Calu3 (cell line): Measurements from ENCODE around the gene ZNF486. TPM values are rescaled to one million over a fixed set of nuclear protein-coding genes. Genes with fewer than 3 reads are reported as not detected.
"Not testable (repeated sequence)": the region's sequence is repeated elsewhere in the genome, so short reads cannot be mapped to it uniquely, and the experiment has no call there.

Experiments
- BruUV-seq: library from RNA; stranded (reverse); fragments of 400-500 nt; replicated peaks from 2 replicates; lab custom pipeline; 2021; lab: Mats Ljungman, UMichigan
- CTCF ChIA-PET: fragments of 300-600 bp; sonication (Branson Sonifier 250); formaldehyde crosslinking; loops from one replicate; lab custom pipeline; 2022; ENCODE audit warnings: antibody characterized with exemption; lab: Charles Lee
- DNase-seq: peaks from one replicate; pipeline ENCODE4 v3.0.0; 2022
- H3K27ac Mint-ChIP-seq: one replicate; pipeline ENCODE4 v1.8.0; 2022; ENCODE audit warnings: mixed read lengths; ENCODE audit not compliant: unreplicated experiment
- H3K27me3 Mint-ChIP-seq: one replicate; pipeline ENCODE4 v1.8.0; 2022; ENCODE audit warnings: mixed read lengths; ENCODE audit not compliant: unreplicated experiment
- H3K36me3 Mint-ChIP-seq: one replicate; pipeline ENCODE4 v1.8.0; 2022; ENCODE audit warnings: mild to moderate bottlenecking, moderate library complexity, mixed read lengths; ENCODE audit not compliant: insufficient read depth, unreplicated experiment
- H3K4me1 Mint-ChIP-seq: one replicate; pipeline ENCODE4 v1.8.0; 2022; ENCODE audit warnings: mild to moderate bottlenecking, low read depth, mixed read lengths; ENCODE audit not compliant: unreplicated experiment
- H3K4me3 Mint-ChIP-seq: one replicate; pipeline ENCODE4 v1.8.0; 2022; ENCODE audit warnings: mild to moderate bottlenecking, low read depth, moderate library complexity, mixed read lengths; ENCODE audit not compliant: unreplicated experiment
- H3K9me3 Mint-ChIP-seq: one replicate; pipeline ENCODE4 v1.8.0; 2022; ENCODE audit warnings: low read depth, mixed read lengths; ENCODE audit not compliant: unreplicated experiment
- intact Hi-C: fragments of 100-400 bp; cut with micrococcal nuclease; formaldehyde crosslinking; loops from one replicate; pipeline ENCODE4 v1.10.0; 2022; ENCODE audit not compliant: unreplicated experiment
- total RNA-seq: library from RNA; stranded (reverse); gene quantifications from 2 replicates; pipeline ENCODE4 v1.2.3, GENCODE V29; 2022
- TF ChIP-seq, protein P1 (sequence below): fragments of 200-600 bp; IDR thresholded peaks from one replicate; pipeline ENCODE4 v1.8.0; 2022; ENCODE audit warnings: antibody characterized with exemption; ENCODE audit not compliant: unreplicated experiment

ZNF486 gene
- total RNA-seq, 1 experiment from 2014 or later: not detected

DNA sequence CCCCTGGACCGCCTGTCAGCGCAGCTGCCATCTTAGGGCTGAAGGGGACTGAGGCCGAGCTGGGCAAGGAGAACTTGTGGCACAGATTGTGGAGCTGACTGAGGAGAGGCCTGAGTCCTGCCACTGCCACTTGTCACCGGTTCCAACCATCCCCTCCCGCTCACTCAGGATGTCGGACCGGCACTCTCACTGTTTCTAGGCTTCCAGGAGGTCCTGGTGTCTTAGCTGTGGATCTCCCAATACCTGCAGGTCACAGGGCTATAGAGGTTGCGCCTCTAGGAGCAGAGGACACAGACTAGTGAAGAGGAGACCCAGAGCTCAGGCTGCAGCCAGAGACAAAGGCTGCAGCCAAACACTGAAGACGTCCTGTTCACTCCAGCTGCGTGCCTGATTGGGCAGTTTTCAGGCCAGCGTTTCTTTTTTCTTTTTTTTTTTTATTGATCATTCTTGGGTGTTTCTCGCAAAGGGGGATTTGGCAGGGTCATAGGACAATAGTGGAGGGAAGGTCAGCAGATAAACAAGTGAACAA, 15.3 kb upstream of the ZNF486 start:
- no peaks in the 10 kb centered on the region for H3K4me1 Mint-ChIP-seq
- no peak overlapping the region for H3K4me3 Mint-ChIP-seq
- H3K36me3 Mint-ChIP-seq: peaks cover 4% of the 10 kb centered on the region
- H3K27ac Mint-ChIP-seq: no peak overlapping the region
- TF ChIP-seq, protein P1, sequence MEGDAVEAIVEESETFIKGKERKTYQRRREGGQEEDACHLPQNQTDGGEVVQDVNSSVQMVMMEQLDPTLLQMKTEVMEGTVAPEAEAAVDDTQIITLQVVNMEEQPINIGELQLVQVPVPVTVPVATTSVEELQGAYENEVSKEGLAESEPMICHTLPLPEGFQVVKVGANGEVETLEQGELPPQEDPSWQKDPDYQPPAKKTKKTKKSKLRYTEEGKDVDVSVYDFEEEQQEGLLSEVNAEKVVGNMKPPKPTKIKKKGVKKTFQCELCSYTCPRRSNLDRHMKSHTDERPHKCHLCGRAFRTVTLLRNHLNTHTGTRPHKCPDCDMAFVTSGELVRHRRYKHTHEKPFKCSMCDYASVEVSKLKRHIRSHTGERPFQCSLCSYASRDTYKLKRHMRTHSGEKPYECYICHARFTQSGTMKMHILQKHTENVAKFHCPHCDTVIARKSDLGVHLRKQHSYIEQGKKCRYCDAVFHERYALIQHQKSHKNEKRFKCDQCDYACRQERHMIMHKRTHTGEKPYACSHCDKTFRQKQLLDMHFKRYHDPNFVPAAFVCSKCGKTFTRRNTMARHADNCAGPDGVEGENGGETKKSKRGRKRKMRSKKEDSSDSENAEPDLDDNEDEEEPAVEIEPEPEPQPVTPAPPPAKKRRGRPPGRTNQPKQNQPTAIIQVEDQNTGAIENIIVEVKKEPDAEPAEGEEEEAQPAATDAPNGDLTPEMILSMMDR: no peak
- H3K9me3 Mint-ChIP-seq: peaks cover 10% of the 10 kb centered on the region
- intact Hi-C loops: no loop called here
- DNase-seq: no peak
- BruUV-seq: no TSS peak
- CTCF ChIA-PET: no interaction called here
- no peaks in the 10 kb centered on the region for H3K27me3 Mint-ChIP-seq

DNA sequence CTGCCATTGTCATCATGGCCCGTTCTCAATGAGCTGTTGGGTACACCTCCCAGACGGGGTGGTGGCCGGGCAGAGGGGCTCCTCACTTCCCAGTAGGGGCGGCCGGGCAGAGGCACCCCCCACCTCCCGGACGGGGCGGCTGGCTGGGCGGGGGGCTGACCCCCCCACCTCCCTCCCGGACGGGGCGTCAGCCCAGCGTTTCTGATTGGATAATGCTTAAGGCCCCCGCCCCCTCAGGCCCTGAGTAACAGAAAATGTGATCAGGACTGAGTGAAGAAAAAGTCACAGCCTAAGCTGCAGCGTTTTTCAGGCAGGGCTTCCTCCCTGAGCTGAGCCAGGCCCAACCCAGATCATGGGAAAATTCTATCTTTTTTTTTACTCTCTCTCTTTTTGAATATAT, 14.5 kb upstream of the ZNF486 start:
- H3K27ac Mint-ChIP-seq, BruUV-seq, H3K9me3 Mint-ChIP-seq, H3K36me3 Mint-ChIP-seq, H3K4me3 Mint-ChIP-seq, intact Hi-C loops, H3K4me1 Mint-ChIP-seq, CTCF ChIA-PET, H3K27me3 Mint-ChIP-seq, DNase-seq: not testable (repeated sequence)

DNA sequence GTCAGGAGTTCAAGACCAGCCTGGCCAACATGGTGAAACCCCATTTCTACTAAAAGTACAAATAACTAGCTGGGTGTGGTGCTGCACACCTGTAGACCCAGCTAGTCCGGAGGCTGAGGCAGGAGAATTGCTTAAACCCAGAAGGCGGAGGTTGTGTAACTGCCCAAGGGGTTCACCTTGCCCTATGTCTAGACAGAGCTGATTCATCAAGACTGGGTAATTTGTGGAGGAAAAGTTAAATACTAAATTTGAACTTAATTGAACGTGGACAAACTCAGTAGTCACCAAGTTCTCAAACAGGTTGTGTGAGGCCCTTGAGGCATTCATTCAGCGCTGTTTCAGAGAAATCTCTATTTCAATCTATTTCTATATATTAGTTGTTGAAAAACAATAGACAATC, 13.7 kb upstream of the ZNF486 start:
- intact Hi-C loops: no loop called here
- Mint-ChIP-seq H3K4me1 (no peaks in the 10 kb centered on the region), H3K4me3 (no peak overlapping the region), H3K27me3 (no peaks in the 10 kb centered on the region), H3K36me3 (peaks cover 4% of the 10 kb centered on the region), H3K9me3 (peaks cover 11% of the 10 kb centered on the region), H3K27ac (no peak overlapping the region)
- no TSS peak for BruUV-seq
- CTCF ChIA-PET: no interaction called here
- TF ChIP-seq, protein P1: no peak
- DNase-seq: no peak

DNA sequence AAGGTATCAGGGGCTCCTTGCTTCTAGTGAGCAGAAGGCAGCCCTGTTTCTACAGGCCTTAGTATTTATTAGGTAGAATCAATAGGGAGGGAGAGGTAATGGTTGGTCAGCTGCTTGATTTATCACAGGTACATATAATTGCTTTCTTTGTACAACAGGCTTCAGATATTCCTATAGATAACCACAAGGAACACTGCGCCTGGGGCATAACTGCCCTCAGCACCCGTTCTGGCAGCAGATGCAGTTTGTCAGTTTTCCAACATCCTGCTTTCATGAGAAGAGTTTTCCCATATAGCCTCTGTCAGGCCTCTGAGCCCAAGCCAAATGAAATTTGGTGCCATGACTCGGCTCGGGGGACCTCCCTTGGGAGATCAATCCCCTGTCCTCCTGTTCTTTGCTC, 12.4 kb upstream of the ZNF486 start:
- no peak for DNase-seq
- peaks cover 23% of the 10 kb centered on the region for H3K9me3 Mint-ChIP-seq
- CTCF ChIA-PET: no interaction called here

GRCh38 chr19:20162821-20163220, 4.2 kb upstream of the ZNF486 start:
- BruUV-seq: no TSS peak
- intact Hi-C loops: no loop called here

More for the DNA sequence above, 12.4 kb upstream of the ZNF486 start:
- Mint-ChIP-seq H3K36me3 (peaks cover 4% of the 10 kb centered on the region), H3K4me1 (no peaks in the 10 kb centered on the region), H3K27me3 (no peaks in the 10 kb centered on the region), H3K27ac (no peak overlapping the region), H3K4me3 (no peak overlapping the region)
- TF ChIP-seq, protein P1: no peak
- no TSS peak for BruUV-seq
- intact Hi-C loops: no loop called here

More at GRCh38 chr19:20162821-20163220, 4.2 kb upstream of the ZNF486 start:
- TF ChIP-seq, protein P1: no peak
- DNase-seq: no peak
- Mint-ChIP-seq H3K27ac (no peak overlapping the region), H3K9me3 (peaks cover 24% of the 10 kb centered on the region), H3K36me3 (no peaks in the 10 kb centered on the region), H3K4me3 (no peak overlapping the region), H3K27me3 (no peaks in the 10 kb centered on the region), H3K4me1 (no peaks in the 10 kb centered on the region)
- CTCF ChIA-PET: no interaction called here
